ENCODE data around the gene GALNT16. TPM values are rescaled to one million over a fixed set of nuclear protein-coding genes. Genes with fewer than 3 reads are reported as not detected.
"Not testable (repeated sequence)": the region's sequence is repeated elsewhere in the genome, so short reads cannot be mapped to it uniquely, and the experiment has no call there.

Gene GALNT16
- 10 to 100 TPM in 1 of 4 donors, 1 to 10 TPM in 3; 3.5 to 30.8 (median 4.6) TPM for polyA plus RNA-seq (ENCODE audit: insufficient read length in 4 of 4)

GRCh38 chr14:69259527-69260189 lies at the start of gene GALNT16:
TSS of gene GALNT16 (plus strand) at chr14:69260158. CDS start at chr14:69260291, 133 bp downstream.
- DNase-seq (ENCODE audit: low read depth in 4 of 4, low spot score in 3 of 4): no peak

DNA sequence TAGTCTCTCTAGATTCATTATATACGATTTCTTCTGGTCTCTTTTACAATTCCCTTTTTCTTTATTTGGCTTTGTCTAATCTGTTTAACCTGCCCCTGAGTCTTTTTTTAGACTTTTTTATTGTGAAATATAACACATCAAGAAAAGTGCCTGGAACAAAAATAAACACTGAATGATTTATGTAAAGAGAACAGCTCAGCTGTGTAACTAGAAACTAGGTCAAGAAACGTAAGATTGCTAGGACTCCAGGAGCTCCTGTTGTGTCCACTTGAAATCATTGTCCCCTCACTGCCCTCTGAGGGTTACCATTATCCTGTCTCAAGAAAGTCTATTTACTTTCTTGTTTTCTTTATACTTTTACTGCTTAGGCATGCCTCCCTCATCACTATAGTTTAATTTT lies 45.6 kb upstream of the GALNT16 start:
- DNase-seq (ENCODE audit: low read depth in 4 of 4, low spot score in 3 of 4): peak in 1 of 4 donors; percentile 37

- DNase-seq (ENCODE audit: low read depth in 4 of 4, low spot score in 3 of 4): not testable (repeated sequence)
Measured at GRCh38 chr14:69217663-69218062, 42.3 kb upstream of the GALNT16 start.

DNA sequence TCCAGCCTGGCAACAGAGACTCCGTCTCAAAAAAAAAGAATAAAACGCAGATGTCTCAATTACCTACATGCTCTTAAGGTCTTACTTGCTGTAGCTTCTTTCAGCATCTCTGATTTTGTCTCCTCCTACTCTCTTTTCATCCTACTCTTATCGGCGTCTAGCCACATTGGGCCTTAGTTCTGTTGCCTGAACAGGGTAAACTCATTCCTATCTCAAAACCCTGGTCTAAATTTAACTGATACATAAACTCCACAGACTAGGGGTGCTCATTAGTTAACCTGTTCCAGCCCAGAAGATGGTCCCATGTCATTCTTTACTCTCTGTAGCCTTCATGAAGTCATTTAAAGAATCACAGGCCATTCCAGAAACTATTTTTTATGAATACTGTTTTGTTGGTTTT lies 35.0 kb upstream of the GALNT16 start:
- no peak for DNase-seq (ENCODE audit: low read depth in 4 of 4, low spot score in 3 of 4)

- DNase-seq (ENCODE audit: low read depth in 4 of 4, low spot score in 3 of 4): no peak
Measured at GRCh38 chr14:69226178-69226577, 33.8 kb upstream of the GALNT16 start.

GRCh38 chr14:69226736-69227135 lies 33.2 kb upstream of the GALNT16 start:
- DNase-seq (ENCODE audit: low read depth in 4 of 4, low spot score in 3 of 4): no peak

DNA sequence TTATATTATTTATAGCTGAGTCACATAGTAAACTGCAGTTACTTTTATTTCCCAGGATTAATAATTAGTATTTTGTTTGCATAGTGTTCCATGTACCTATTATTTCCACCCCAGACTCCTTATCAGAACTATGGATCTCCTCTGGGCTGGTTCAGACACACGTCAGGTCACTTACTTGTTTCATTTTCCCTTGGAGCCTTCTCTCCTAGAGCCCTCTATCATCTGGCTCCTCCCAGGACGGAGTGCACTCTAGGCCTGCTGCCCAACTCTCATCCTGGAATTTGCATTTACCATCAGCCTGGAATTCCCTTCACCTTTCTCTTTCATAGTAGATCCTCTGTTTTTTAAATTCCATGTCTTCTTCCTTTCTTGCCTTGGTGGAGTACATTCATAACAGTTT lies 28.5 kb upstream of the GALNT16 start:
- no peak for DNase-seq (ENCODE audit: low read depth in 4 of 4, low spot score in 3 of 4)

- DNase-seq (ENCODE audit: low read depth in 4 of 4, low spot score in 3 of 4): no peak
Measured at GRCh38 chr14:69232388-69232787, 27.6 kb upstream of the GALNT16 start.

DNA sequence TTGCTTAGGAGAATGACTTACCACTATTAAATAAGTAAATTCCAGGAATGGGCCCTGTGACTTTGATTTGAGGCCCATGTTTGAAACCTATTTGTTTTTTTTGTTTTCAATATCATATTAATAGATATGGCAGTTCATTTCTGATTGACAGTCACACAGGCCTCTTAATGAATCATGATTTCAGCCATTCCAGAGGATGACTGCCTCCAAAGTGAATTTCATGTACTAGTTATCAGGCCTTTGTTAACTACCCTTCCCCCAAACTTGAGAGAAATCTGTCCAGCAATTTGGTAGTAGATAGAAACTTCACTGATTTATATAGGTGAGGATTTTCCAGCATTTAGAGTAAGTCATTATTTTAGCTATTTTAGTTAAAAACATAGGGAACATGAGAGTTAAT lies 25.9 kb upstream of the GALNT16 start:
- no peak for DNase-seq (ENCODE audit: low read depth in 4 of 4, low spot score in 3 of 4)

DNA sequence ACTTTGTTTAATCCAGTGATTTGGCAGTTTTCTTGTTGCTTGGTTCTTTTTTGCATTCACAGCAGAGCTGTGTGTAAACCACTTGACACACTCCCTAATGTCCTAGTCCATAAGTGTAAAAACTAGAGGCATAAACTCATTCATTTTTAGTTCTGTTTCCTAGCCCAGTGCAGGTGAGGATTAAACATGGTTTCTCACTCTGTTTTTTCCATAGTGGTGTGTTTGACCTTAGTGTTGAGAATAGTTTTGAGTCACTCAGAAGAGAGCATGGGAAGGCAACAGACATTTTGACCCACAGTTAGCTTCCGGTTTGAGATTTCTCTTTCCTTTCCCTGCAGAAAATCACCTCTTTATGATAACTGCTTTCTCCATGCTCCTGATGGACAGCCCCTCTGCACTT lies 24.2 kb upstream of the GALNT16 start:
- DNase-seq (ENCODE audit: low read depth in 4 of 4, low spot score in 3 of 4): no peak

- no peak for DNase-seq (ENCODE audit: low read depth in 4 of 4, low spot score in 3 of 4)
Measured at GRCh38 chr14:69237142-69237541, 22.8 kb upstream of the GALNT16 start.

DNA sequence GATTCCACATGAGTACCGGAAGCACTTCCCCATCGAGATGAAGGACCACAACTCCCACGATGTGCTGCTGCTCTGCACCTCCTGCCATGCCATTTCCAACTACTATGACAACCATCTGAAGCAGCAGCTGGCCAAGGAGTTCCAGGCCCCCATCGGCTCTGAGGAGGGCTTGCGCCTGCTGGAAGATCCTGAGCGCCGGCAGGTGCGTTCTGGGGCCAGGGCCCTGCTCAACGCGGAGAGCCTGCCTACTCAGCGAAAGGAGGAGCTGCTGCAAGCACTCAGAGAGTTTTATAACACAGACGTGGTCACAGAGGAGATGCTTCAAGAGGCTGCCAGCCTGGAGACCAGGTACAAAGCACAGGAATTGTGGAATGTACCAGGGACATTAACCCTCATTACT lies 22.4 kb upstream of the GALNT16 start:
- no peak for DNase-seq (ENCODE audit: low read depth in 4 of 4, low spot score in 3 of 4)

GRCh38 chr14:69238883-69239282 lies 21.1 kb upstream of the GALNT16 start:
- DNase-seq (ENCODE audit: low read depth in 4 of 4, low spot score in 3 of 4): no peak

DNA sequence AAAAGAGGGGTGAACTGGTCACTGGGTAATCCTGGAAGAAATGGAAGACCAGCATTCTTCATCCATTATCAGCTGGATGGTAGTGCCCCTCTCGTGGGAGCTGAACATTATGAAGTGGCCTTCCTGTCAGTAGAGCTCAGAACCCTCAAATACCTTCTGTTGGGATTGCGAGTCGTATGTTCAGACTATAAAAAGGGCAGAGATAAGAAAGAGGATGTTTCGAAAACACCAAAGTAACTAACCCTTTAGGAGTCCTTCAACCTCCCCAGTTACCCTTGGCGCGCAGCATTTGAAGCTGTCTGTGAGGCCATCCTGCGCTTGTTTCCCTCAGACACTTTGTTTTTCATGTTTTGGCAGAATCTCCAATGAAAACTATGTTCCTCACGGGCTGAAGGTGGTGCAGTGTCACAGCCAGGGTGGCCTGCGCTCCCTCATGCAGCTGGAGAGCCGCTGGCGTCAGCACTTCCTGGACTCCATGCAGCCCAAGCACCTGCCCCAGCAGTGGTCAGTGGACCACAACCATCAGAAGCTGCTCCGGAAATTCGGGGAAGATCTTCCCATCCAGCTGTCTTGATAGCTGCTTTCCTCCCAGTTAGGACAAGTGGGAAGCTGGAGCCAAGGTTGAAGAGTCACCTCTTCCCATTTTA lies 19.3 kb upstream of the GALNT16 start:
- DNase-seq (ENCODE audit: low read depth in 4 of 4, low spot score in 3 of 4): no peak

DNA sequence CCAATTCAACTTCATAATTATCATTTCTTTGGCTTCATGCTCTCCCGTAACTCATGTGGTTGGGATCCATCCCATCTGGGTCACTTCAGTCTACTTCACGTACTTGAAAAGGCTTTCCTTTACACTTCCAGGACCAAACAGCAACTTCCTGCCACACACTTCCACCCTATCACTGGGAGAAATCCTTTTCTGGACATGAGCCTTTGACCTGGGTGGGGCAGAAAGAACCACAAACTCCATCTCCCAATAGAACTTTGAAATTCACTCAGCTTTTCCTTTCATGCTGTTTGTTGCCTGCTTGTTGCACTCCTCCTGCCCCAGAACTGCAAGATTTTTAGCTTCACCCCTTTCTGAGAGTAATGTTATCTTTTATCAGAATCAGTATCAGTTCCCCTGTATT lies 18.4 kb upstream of the GALNT16 start:
- DNase-seq (ENCODE audit: low read depth in 4 of 4, low spot score in 3 of 4): no peak

- DNase-seq (ENCODE audit: low read depth in 4 of 4, low spot score in 3 of 4): no peak
Measured at GRCh38 chr14:69242311-69243224, 17.4 kb upstream of the GALNT16 start.

DNA sequence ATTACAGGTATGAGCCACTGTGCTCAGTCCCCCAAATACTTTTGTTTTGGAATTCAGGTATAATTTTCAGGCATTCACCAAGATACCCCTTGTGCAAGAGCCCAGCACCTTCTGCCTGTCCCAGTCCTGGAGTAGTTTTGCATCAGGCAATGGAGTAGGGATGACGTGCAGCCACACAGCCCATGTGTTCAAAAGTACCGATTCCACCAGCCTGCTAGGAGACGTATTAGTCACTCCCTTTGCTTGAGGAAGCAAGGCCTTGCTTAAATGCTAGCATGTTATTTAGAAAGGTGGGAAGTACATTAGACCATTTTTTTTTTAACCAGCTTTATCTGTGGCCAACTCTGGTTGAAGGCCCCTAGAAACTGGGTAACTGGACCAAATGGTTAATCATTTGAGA lies 15.0 kb upstream of the GALNT16 start:
- DNase-seq (ENCODE audit: low read depth in 4 of 4, low spot score in 3 of 4): no peak

- no peak for DNase-seq (ENCODE audit: low read depth in 4 of 4, low spot score in 3 of 4)
Measured at GRCh38 chr14:69246331-69246730, 13.6 kb upstream of the GALNT16 start.

GRCh38 chr14:69247676-69248440 lies 12.1 kb upstream of the GALNT16 start:
- no peak for DNase-seq (ENCODE audit: low read depth in 4 of 4, low spot score in 3 of 4)

DNA sequence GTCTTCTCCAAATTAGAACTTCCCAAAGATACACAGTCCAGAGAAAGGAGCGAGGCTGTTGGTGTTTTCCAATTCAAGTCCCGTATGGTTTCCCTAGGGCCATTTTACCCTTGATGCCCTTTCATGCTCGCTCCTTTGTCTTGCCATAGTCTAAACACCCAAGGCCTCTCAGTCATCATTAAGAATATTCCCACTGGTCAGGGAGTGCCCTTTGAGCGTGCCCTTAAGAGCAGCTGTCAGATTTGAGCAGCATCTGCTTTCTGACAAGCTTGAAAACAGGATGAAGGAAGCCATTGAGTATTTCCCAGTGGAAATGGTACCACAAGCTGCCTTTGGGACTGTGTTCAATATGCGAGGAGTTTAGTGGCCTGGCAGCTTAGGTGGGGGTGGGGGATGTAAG lies 10.4 kb upstream of the GALNT16 start:
- no peak for DNase-seq (ENCODE audit: low read depth in 4 of 4, low spot score in 3 of 4)

GRCh38 chr14:69252851-69253250 lies 7.1 kb upstream of the GALNT16 start:
- no peak for DNase-seq (ENCODE audit: low read depth in 4 of 4, low spot score in 3 of 4)
